Neuronal stem cell (in vitro differentiated cells): ENCODE measurements around the gene ANKRD31.

Experiments
- DNase-seq: peaks from one replicate; pipeline ENCODE4 v3.0.0-alpha.2; 2013; ENCODE audit warnings: low spot score
- H2AFZ ChIP-seq: one replicate; pipeline ENCODE4 v1.6.1; 2013; ENCODE audit warnings: mild to moderate bottlenecking, low read length, inconsistent platforms
- H2AK5ac ChIP-seq: 2 replicates; pipeline ENCODE4 v1.6.1; 2013; ENCODE audit warnings: low read depth, mild to moderate bottlenecking, inconsistent platforms, low read length, moderate library complexity, mixed read lengths
- H2BK120ac ChIP-seq: 2 replicates; pipeline ENCODE4 v1.6.1; 2013; ENCODE audit warnings: low read depth, mild to moderate bottlenecking, inconsistent platforms, low read length, moderate library complexity, mixed read lengths
- H2BK12ac ChIP-seq: one replicate; pipeline ENCODE4 v1.6.1; 2013; ENCODE audit warnings: low read length, inconsistent platforms
- H2BK15ac ChIP-seq: 2 replicates; pipeline ENCODE4 v1.6.1; 2013; ENCODE audit warnings: mild to moderate bottlenecking, low read length, inconsistent platforms, mixed read lengths
- H2BK5ac ChIP-seq: one replicate; pipeline ENCODE4 v1.6.1; 2013; ENCODE audit warnings: inconsistent platforms, mild to moderate bottlenecking, low read length, moderate library complexity
- H3K14ac ChIP-seq: one replicate; pipeline ENCODE4 v1.6.1; 2013; ENCODE audit warnings: low read length, inconsistent platforms
- H3K18ac ChIP-seq: 2 replicates; pipeline ENCODE4 v1.6.1; 2013; ENCODE audit warnings: low read length, inconsistent platforms
- H3K23ac ChIP-seq: 2 replicates; pipeline ENCODE4 v1.6.1; 2013; ENCODE audit warnings: low read depth, mild to moderate bottlenecking, mixed read lengths, low read length, inconsistent platforms; ENCODE audit not compliant: poor library complexity
- H3K27ac ChIP-seq: replicated peaks from 3 replicates; pipeline ENCODE4 v1.5.1; 2013; ENCODE audit warnings: low read length, inconsistent platforms
- H3K27me3 ChIP-seq, 3 experiments: 2 replicates each; pipeline ENCODE4 v1.6.1; 2013; ENCODE audit warnings: low read length in 3 of 3, mild to moderate bottlenecking in 2 of 3, inconsistent platforms in 1 of 3, low read depth in 1 of 3, mixed read lengths in 1 of 3, moderate library complexity in 1 of 3; ENCODE audit not compliant: control insufficient read depth in 3 of 3, insufficient read depth in 3 of 3
- H3K36me3 ChIP-seq, 2 donors: replicated peaks in 1 of 2; 2 replicates each; pipeline ENCODE4 v1.6.1; 2013; ENCODE audit warnings: low read length in 2 of 2; ENCODE audit not compliant: control insufficient read depth in 2 of 2, insufficient read depth in 2 of 2
- H3K4ac ChIP-seq: 2 replicates; pipeline ENCODE4 v1.6.1; 2013; ENCODE audit warnings: inconsistent platforms, mild to moderate bottlenecking, low read length, moderate library complexity
- H3K4me1 ChIP-seq, 2 donors: 1 replicate in 1 of 2; 2 replicates in 1 of 2; pipeline ENCODE4 v1.6.1; 2013; ENCODE audit warnings: low read length in 2 of 2, low read depth in 1 of 2; ENCODE audit not compliant: control insufficient read depth in 2 of 2, insufficient read depth in 1 of 2
- H3K4me2 ChIP-seq: one replicate; pipeline ENCODE4 v1.6.1; 2013; ENCODE audit warnings: mild to moderate bottlenecking, low read length, inconsistent platforms; ENCODE audit not compliant: insufficient read depth, poor library complexity, severe bottlenecking
- H3K4me3 ChIP-seq, 2 donors: 2 replicates each; pipeline ENCODE4 v1.5.1; 2013; ENCODE audit warnings: low read length in 2 of 2, mild to moderate bottlenecking in 2 of 2, inconsistent platforms in 1 of 2, moderate library complexity in 1 of 2
- H3K79me1 ChIP-seq: one replicate; pipeline ENCODE4 v1.6.1; 2013; ENCODE audit warnings: low read depth, mild to moderate bottlenecking, inconsistent platforms, low read length, moderate library complexity
- H3K9ac ChIP-seq: one replicate; pipeline ENCODE4 v1.6.1; 2013; ENCODE audit warnings: mild to moderate bottlenecking, low read depth, low read length, inconsistent platforms; ENCODE audit not compliant: poor library complexity
- H3K9me3 ChIP-seq, 2 donors: replicated peaks in 1 of 2; 2 replicates each; pipeline versions ENCODE3 to v1.6.1; 2013; ENCODE audit warnings: low read length in 2 of 2, mild to moderate bottlenecking in 2 of 2, inconsistent platforms in 1 of 2, low read depth in 1 of 2, mixed read lengths in 1 of 2, moderate library complexity in 1 of 2; ENCODE audit not compliant: control insufficient read depth in 2 of 2, insufficient read depth in 1 of 2
- H4K8ac ChIP-seq: one replicate; pipeline ENCODE4 v1.6.1; 2013; ENCODE audit warnings: low read depth, mild to moderate bottlenecking, inconsistent platforms, low read length, moderate library complexity
- H4K91ac ChIP-seq: one replicate; pipeline ENCODE4 v1.6.1; 2013; ENCODE audit warnings: low read length, low read depth, mild to moderate bottlenecking, inconsistent platforms; ENCODE audit not compliant: poor library complexity
- WGBS, 2 donors: extraction: QIAGEN DNeasy Blood & Tissue Kit; methylation state at CpG; one replicate each; pipeline ENCODE4 v1.1.7; 2013; ENCODE audit warnings: missing lambda C conversion rate in 2 of 2, mixed read lengths in 1 of 2; ENCODE audit not compliant: insufficient read length in 2 of 2, insufficient replicate concordance in 1 of 2; ENCODE audit errors: extremely low coverage in 2 of 2; 5-methylcytosine and 5-hydroxymethylcytosine counted together

The ANKRD31 gene

DNA sequence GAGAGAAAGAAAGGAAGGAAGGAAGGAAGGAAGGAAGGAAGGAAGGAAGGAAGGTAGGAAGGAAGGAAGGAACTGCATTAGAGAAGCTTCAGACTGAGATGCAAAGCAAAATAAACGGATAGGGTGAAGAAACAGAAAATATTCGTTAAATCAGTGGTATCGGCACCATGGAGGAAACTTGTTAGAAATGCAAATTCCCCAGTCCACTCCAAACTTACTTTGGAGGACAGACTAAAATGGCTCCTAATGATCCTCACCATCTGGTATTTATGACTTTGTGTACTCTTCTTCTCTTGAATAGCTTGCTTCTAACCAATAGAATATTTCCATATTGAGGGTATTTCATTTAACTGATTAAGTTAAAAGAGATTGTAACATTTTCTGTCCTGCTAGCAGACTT is 96.4 kb downstream of the ANKRD31 start:
- H3K79me1 ChIP-seq, result no peaks in the 10 kb centered on the region
- no peaks in the 10 kb centered on the region for H3K4me1 ChIP-seq
- no peak overlapping the region for H2BK12ac ChIP-seq
- DNase-seq, result no peak
- H3K27ac ChIP-seq, result no peak overlapping the region
- H2BK5ac ChIP-seq, result no peak overlapping the region
- no peak overlapping the region for H3K23ac ChIP-seq
- H2BK120ac ChIP-seq, result no peak overlapping the region
- H2AFZ ChIP-seq, result no peak overlapping the region
- no CpG with 5 or more reads among the region's 3 CpGs for WGBS, 2 donors
- H3K18ac ChIP-seq, result no peak overlapping the region
- H3K9ac ChIP-seq, result no peak overlapping the region
- H3K4ac ChIP-seq, result no peak overlapping the region
- no peak overlapping the region for H3K4me2 ChIP-seq
- no peak overlapping the region for H4K91ac ChIP-seq
- no peak overlapping the region for H2BK15ac ChIP-seq
- H4K8ac ChIP-seq, result no peak overlapping the region
- no peaks in the 10 kb centered on the region for H3K9me3 ChIP-seq
- no peak overlapping the region for H3K14ac ChIP-seq
- no peak overlapping the region for H3K4me3 ChIP-seq
- no peaks in the 10 kb centered on the region for H3K36me3 ChIP-seq
- no peaks in the 10 kb centered on the region for H3K27me3 ChIP-seq
- no peak overlapping the region for H2AK5ac ChIP-seq

DNA sequence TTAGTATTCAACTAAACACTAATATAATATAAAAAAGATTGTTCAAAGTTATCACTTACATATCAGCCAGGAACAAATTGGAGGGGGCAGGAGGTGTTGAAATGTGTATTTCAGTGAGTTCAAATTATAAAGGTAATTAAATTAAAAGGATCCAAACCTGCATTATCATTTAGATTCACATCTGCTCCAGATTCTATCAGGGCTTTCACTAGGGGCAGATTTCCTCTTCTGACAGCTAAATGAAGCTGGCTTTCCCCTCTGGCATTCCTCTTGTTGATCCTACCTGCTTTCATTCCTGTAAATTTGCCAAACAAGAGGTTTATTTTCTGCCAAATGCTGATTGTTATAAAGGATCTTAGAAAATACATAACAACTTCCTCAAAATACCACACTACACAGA is 98.0 kb downstream of the ANKRD31 start:
- DNase-seq, result no peak
- Histone ChIP-seq H3K4me1 (no peaks in the 10 kb centered on the region), H4K91ac (no peak overlapping the region), H3K27me3 (no peaks in the 10 kb centered on the region), H3K4me3 (no peak overlapping the region), H3K9ac (no peak overlapping the region), H3K27ac (no peak overlapping the region), H3K14ac (no peak overlapping the region), H2AFZ (no peak overlapping the region), H3K4me2 (no peak overlapping the region), H3K9me3 (no peaks in the 10 kb centered on the region), H3K18ac (no peak overlapping the region), H3K36me3 (no peaks in the 10 kb centered on the region), H2BK15ac (no peak overlapping the region), H2BK120ac (no peak overlapping the region), H2BK5ac (no peak overlapping the region), H2AK5ac (no peak overlapping the region), H3K4ac (no peak overlapping the region), H3K79me1 (no peaks in the 10 kb centered on the region), H4K8ac (no peak overlapping the region), H2BK12ac (no peak overlapping the region), H3K23ac (no peak overlapping the region)

DNA sequence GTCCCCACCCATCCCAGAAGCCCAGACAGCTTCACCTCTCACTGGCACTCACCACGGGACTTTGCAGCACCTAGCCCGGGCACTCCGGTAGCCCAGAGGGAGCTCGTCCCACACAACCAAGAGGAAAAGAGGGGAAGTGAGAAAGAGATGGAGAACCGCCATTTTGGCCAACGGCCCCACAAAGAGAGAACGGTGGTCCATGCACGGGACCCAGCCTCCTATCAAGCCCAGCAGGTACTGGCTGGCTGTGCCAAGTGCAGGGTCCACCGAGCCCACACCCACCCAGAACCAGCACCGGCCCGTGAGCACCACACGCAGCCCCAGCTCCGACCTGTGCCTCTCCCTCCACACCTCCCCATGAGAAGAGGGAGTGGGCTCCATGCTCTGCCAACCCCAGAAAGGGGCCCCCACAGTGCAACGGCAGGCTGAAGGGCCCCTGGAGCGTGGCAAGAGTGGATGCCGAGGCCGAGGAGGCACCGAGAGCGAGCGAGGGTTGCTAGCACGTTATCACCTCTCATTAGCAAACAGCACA is 105.8 kb downstream of the ANKRD31 start:
- Histone ChIP-seq H3K4me2 (no peak overlapping the region), H2AFZ (no peak overlapping the region), H3K14ac (no peak overlapping the region), H3K4ac (no peak overlapping the region), H3K9me3 (peaks cover 4% of the 10 kb centered on the region in 2 donors), H2BK15ac (no peak overlapping the region), H3K4me1 (no peaks in the 10 kb centered on the region), H4K8ac (no peak overlapping the region), H3K27ac (no peak overlapping the region), H3K18ac (peak overlapping the region; percentile 28), H3K36me3 (no peaks in the 10 kb centered on the region), H2AK5ac (no peak overlapping the region), H3K23ac (peak overlapping the region; percentile 3), H4K91ac (no peak overlapping the region), H2BK12ac (no peak overlapping the region), H3K79me1 (no peaks in the 10 kb centered on the region), H3K9ac (no peak overlapping the region), H3K4me3 (no peak overlapping the region), H2BK5ac (no peak overlapping the region), H2BK120ac (no peak overlapping the region), H3K27me3 (no peaks in the 10 kb centered on the region)
- no peak for DNase-seq
- no CpG with 5 or more reads among the region's 21 CpGs for WGBS, 2 donors

DNA sequence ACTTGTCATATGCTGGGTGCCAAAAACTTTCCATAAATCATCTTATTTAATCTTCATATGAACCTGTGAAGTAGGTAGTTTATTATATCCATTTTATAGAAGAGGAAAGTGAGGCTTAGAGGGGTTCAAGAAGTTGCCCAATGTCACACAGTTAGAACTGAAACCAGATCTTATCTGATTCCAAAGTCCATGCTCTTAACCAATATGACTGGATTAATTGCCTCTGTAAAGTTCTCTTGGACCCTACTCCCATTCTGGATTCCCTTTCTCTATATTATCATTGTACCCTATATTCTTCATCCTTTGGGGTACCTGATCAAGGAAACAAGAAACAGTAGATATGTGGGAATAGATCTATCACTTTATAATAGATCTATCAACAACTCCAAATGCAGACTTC is 119.8 kb downstream of the ANKRD31 start:
- Histone ChIP-seq H2BK12ac (no peak overlapping the region), H3K36me3 (no peaks in the 10 kb centered on the region), H2BK15ac (no peak overlapping the region), H4K91ac (no peak overlapping the region), H3K4ac (no peak overlapping the region), H3K27me3 (no peaks in the 10 kb centered on the region), H3K79me1 (no peaks in the 10 kb centered on the region), H2BK5ac (no peak overlapping the region), H3K27ac (no peak overlapping the region), H4K8ac (no peak overlapping the region), H3K4me2 (no peak overlapping the region), H3K9me3 (no peaks in the 10 kb centered on the region), H3K23ac (no peak overlapping the region), H3K9ac (no peak overlapping the region), H3K4me1 (no peaks in the 10 kb centered on the region), H3K14ac (no peak overlapping the region), H2AK5ac (no peak overlapping the region), H2AFZ (no peak overlapping the region), H2BK120ac (no peak overlapping the region), H3K4me3 (no peak overlapping the region), H3K18ac (no peak overlapping the region)
- no peak for DNase-seq
